Inferior parietal cortex (tissue), 1 donor: ENCODE results near the gene GAPDHS.

Experiments used
- DNase-seq: peaks from one replicate; pipeline ENCODE4 v3.0.0-alpha.2; 2016; ENCODE audit errors: extremely low spot score

The GAPDHS gene

GRCh38 chr19:35533201-35533821 lies at the start of gene GAPDHS:
GAPDHS (plus strand) TSS chr19:35533456; CDS start chr19:35533528, 72 bp downstream.
- DNase-seq = no peak

- DNase-seq = no peak
These were observed 48.8 kb upstream of the GAPDHS start for GRCh38 chr19:35484252-35485036.

GRCh38 chr19:35486268-35486708 lies 47.0 kb upstream of the GAPDHS start:
- DNase-seq = no peak

- no peak for DNase-seq
These were observed 45.5 kb upstream of the GAPDHS start for GRCh38 chr19:35487656-35488182.

GRCh38 chr19:35488677-35489076 lies 44.6 kb upstream of the GAPDHS start:
- no peak for DNase-seq

- DNase-seq = no peak
These were observed 42.9 kb upstream of the GAPDHS start, which contains the start of gene KRTDAP for GRCh38 chr19:35490364-35490763. KRTDAP (minus strand) TSS chr19:35490464; CDS start chr19:35490442, 22 bp downstream.

- no peak for DNase-seq
These were observed 41.4 kb upstream of the GAPDHS start for GRCh38 chr19:35491836-35492360.

GRCh38 chr19:35493971-35494370 lies 39.3 kb upstream of the GAPDHS start:
- DNase-seq = no peak

- peak; percentile 69 for DNase-seq
These were observed 37.9 kb upstream of the GAPDHS start for GRCh38 chr19:35495107-35496064.

GRCh38 chr19:35497406-35497805 lies 35.9 kb upstream of the GAPDHS start:
- no peak for DNase-seq

GRCh38 chr19:35498220-35498619 lies 35.0 kb upstream of the GAPDHS start:
- DNase-seq = no peak

- DNase-seq = no peak
These were observed 34.2 kb upstream of the GAPDHS start for GRCh38 chr19:35498984-35499527.

GRCh38 chr19:35500611-35501010 lies 32.6 kb upstream of the GAPDHS start:
- no peak for DNase-seq

GRCh38 chr19:35501684-35502083 lies 31.6 kb upstream of the GAPDHS start:
- no peak for DNase-seq

- DNase-seq = no peak
These were observed 30.5 kb upstream of the GAPDHS start for GRCh38 chr19:35502751-35503150.

- DNase-seq = no peak
These were observed 27.2 kb upstream of the GAPDHS start for GRCh38 chr19:35506011-35506410.

GRCh38 chr19:35507561-35507960 lies 25.7 kb upstream of the GAPDHS start:
- no peak for DNase-seq

GRCh38 chr19:35508129-35508528 lies 25.1 kb upstream of the GAPDHS start:
- DNase-seq = no peak

- no peak for DNase-seq
These were observed 24.1 kb upstream of the GAPDHS start for GRCh38 chr19:35509018-35509652.

GRCh38 chr19:35509861-35510625 lies 23.2 kb upstream of the GAPDHS start:
- peak; percentile 62 for DNase-seq
